GM12892 (cell line): ENCODE results near the gene PCDH19.

Experiments used
- DNase-seq: peaks from one replicate; pipeline ENCODE4 v3.0.0; 2011; ENCODE audit not compliant: insufficient read length
- FAIRE-seq: peaks from 2 replicates; lab custom pipeline; 2011; peaks lifted over from hg19 to GRCh38; lab: Jason Lieb, UNC
- POLR2A ChIP-seq: IDR thresholded peaks from 2 replicates; pipeline ENCODE4 v1.6.1; 2011; ENCODE audit warnings: low read depth, low read length, control low read depth
- POLR2AphosphoS5 ChIP-seq: IDR thresholded peaks from 2 replicates; pipeline ENCODE4 v1.6.1; 2011; ENCODE audit warnings: low read depth, low read length, control low read depth
- TAF1 ChIP-seq: IDR thresholded peaks from 2 replicates; pipeline ENCODE4 v1.6.1; 2011; ENCODE audit warnings: low read depth, mild to moderate bottlenecking, control low read depth, low read length, borderline replicate concordance

The PCDH19 gene

DNA sequence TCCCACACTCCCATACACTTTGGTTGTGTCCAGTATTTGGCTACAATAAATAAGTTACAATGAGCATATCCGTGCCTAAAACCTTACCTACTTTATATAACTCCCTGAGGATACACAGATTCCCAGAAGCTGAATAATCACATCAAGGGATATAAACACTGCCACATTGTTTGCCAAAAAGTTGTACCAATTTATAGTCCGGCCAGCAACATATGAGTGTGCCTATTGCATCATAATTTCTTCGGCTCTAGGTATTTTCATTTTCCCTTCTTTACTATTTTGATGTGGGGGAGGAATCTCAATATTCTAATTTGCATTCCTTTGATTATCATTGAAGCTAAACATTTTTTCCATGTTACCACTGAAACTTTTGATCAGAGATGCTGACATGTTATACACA lies 146.4 kb downstream of the PCDH19 start:
- DNase-seq: no peak
- FAIRE-seq: no peak
- no peak for TF ChIP-seq TAF1
- TF ChIP-seq POLR2A: no peak
- TF ChIP-seq POLR2AphosphoS5: no peak

DNA sequence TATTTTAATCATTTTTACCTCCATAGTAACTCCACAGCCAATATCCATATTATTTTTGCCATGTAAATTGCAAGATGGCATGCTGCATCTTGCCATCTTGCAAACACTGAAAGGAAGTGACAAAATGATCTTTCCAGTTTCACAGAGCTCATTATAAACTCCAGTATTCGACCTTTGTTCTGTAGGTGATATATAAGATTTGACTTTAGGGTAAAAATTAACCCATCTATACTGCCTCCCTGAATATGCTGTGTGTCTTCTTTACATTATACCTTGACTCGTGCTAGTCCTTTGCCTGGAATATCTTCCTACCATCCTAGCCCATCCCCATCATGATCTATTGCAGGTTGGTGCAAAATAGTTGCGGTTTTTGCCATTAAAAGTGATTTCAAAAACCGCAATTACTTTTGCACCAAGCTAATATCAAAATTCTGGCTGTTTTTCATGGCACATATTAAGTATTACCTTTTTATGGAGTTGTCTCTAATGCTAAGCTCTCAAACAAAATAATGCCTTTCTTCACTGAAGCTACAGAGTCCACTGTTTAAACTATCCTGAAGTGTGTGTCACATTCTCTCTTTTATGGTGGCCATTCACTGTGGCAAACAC lies 161.1 kb downstream of the PCDH19 start:
- no peak for DNase-seq
- FAIRE-seq: no peak
- TF ChIP-seq POLR2AphosphoS5: no peak

DNA sequence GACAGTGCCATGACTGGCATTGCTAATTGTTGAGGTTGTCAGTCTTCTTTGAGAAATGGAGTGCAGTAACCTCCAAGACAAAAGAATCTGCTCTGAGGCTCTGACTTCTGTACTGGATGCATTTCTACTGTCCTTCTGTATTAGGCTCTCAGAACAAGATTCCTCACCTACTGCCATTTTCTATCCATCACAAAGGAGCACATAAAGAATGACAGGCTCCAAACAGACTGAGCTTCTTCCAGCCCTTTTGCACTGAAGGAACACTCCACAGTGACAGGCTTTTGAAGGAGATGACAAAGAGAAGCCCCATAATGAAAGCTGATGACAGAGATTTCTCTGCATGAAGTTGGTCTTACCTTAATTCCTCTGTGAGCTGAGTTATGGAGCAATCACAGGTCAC lies 162.2 kb downstream of the PCDH19 start:
- no peak for FAIRE-seq
- TF ChIP-seq POLR2AphosphoS5: no peak
- no peak for TF ChIP-seq TAF1
- no peak for TF ChIP-seq POLR2A
- no peak for DNase-seq

DNA sequence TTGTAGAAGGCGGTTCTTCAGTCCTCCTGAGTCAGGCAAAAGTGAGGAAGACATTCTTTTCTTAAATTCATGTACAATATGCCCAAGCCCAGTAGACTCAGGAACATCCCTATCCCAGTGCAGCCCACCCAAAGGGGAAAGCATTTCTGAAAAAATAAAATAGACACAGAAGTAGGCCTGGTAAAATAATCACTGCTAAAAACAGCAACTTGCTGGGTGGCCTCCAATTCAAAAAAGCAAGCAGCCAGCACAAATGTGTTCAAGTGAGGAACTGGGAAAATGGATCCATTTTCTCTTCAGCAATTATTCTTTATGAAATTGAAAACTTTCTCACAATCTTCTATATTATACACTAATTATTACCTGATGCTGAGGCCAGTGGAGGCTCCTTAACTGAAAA lies 165.4 kb downstream of the PCDH19 start:
- DNase-seq (no peak), FAIRE-seq (no peak)
- TF ChIP-seq TAF1: no peak
- TF ChIP-seq POLR2AphosphoS5: no peak
- no peak for TF ChIP-seq POLR2A
